ENCODE measurements around the gene BCL3. TPM values are rescaled to one million over a fixed set of nuclear protein-coding genes. Genes with fewer than 3 reads are reported as not detected.
A peak's percentile ranks its signal among the peaks of the same experiment; 100 is the strongest.

Gene BCL3
- total and polyA plus RNA-seq, 2 of the 13 experiments (the other 11 are each of a cell fraction or from before 2014, with no cell fraction given): 2.3 to 4.0 TPM

DNA sequence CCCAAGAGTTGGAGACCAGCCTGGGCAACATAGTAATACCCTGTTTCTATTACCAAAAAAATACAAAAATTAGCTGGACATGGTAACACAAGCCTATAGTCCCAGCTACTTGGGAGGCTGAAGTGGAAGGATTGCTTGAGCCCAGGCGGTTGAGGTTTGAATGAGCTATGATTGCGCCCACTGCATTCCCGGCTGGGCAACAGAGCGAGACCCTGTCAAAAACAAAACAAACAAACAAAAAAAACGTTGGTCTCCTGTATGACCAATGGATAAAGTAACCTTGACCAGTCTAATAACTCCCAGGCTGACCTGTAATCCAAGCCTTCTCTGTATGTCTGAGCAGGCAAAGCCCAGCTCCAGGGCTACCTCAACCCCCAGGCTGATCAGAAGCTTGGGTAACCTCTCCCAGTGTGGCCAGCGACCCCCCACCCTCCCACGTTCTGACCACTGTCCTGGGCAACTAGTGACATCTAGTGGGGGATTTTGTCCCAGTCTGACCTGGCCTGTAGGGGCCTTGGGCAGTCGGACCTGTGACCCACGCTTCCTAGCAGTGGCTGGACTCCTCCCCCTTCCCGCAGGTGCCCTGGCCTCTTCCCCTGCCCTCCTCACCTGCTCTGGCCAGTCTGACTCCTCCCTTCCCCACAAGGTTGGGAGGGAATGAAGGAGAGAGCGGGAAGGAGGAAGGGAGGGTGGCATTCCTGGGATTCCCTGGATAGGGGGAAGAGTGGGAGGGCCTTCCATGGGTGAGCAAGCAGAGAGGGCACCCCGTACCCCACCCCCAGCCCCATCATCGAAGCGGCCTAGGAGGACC, 59.3 kb downstream of the BCL3 start:
- peak overlapping the region; percentile 87 for H3K27ac ChIP-seq (ENCODE audit: extremely low read length, insufficient read depth, low read length)
- DNase-seq (ENCODE audit: low spot score): peak; percentile 77
- no peak for TF ChIP-seq POLR2AphosphoS2 (IDR thresholded peaks at IDR 0.05; ENCODE audit: low read depth, low read length)
- TF ChIP-seq ZIK1 (CRISPR knock-in tag; IDR thresholded peaks at IDR 0.05; ENCODE audit: borderline replicate concordance, low read depth): no peak
- no peak for TF ChIP-seq SRSF4 (IDR thresholded peaks at IDR 0.05; ENCODE audit: low read depth, low read length, poor library complexity, severe bottlenecking)
- TF ChIP-seq, protein P1, sequence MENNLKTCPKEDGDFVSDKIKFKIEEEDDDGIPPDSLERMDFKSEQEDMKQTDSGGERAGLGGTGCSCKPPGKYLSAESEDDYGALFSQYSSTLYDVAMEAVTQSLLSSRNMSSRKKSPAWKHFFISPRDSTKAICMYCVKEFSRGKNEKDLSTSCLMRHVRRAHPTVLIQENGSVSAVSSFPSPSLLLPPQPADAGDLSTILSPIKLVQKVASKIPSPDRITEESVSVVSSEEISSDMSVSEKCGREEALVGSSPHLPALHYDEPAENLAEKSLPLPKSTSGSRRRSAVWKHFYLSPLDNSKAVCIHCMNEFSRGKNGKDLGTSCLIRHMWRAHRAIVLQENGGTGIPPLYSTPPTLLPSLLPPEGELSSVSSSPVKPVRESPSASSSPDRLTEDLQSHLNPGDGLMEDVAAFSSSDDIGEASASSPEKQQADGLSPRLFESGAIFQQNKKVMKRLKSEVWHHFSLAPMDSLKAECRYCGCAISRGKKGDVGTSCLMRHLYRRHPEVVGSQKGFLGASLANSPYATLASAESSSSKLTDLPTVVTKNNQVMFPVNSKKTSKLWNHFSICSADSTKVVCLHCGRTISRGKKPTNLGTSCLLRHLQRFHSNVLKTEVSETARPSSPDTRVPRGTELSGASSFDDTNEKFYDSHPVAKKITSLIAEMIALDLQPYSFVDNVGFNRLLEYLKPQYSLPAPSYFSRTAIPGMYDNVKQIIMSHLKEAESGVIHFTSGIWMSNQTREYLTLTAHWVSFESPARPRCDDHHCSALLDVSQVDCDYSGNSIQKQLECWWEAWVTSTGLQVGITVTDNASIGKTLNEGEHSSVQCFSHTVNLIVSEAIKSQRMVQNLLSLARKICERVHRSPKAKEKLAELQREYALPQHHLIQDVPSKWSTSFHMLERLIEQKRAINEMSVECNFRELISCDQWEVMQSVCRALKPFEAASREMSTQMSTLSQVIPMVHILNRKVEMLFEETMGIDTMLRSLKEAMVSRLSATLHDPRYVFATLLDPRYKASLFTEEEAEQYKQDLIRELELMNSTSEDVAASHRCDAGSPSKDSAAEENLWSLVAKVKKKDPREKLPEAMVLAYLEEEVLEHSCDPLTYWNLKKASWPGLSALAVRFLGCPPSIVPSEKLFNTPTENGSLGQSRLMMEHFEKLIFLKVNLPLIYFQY (CRISPR knock-in tag; IDR thresholded peaks at IDR 0.05; ENCODE audit: borderline replicate concordance): peak; percentile 30; the same call in 1 of the 2 replicates
- TF ChIP-seq CHCHD3 (CRISPR knock-in tag; IDR thresholded peaks at IDR 0.05): no peak
- TF ChIP-seq ZFP82 (CRISPR knock-in tag; IDR thresholded peaks at IDR 0.05; ENCODE audit: borderline replicate concordance): no peak
- peak; percentile 54 for TF ChIP-seq IRF2 (CRISPR knock-in tag; IDR thresholded peaks at IDR 0.05)
- TF ChIP-seq RFX1 (IDR thresholded peaks at IDR 0.05): no peak
- no peak for TF ChIP-seq U2AF1 (optimal IDR thresholded peaks at IDR 0.05; ENCODE audit: low read depth, low read length)
- no peak for TF ChIP-seq ZNF577 (CRISPR knock-in tag; IDR thresholded peaks at IDR 0.05; ENCODE audit: borderline replicate concordance, low read depth)
- TF ChIP-seq, protein P2, sequence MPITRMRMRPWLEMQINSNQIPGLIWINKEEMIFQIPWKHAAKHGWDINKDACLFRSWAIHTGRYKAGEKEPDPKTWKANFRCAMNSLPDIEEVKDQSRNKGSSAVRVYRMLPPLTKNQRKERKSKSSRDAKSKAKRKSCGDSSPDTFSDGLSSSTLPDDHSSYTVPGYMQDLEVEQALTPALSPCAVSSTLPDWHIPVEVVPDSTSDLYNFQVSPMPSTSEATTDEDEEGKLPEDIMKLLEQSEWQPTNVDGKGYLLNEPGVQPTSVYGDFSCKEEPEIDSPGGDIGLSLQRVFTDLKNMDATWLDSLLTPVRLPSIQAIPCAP (CRISPR knock-in tag; IDR thresholded peaks at IDR 0.05; ENCODE audit: low read depth): no peak
- TF ChIP-seq SALL2 (CRISPR knock-in tag; IDR thresholded peaks at IDR 0.05): no peak
- no peak for TF ChIP-seq ZNF496 (CRISPR knock-in tag; IDR thresholded peaks at IDR 0.05; ENCODE audit: insufficient replicate concordance)
- TF ChIP-seq IKZF1 (IDR thresholded peaks at IDR 0.05): no peak
- TF ChIP-seq, protein P3, sequence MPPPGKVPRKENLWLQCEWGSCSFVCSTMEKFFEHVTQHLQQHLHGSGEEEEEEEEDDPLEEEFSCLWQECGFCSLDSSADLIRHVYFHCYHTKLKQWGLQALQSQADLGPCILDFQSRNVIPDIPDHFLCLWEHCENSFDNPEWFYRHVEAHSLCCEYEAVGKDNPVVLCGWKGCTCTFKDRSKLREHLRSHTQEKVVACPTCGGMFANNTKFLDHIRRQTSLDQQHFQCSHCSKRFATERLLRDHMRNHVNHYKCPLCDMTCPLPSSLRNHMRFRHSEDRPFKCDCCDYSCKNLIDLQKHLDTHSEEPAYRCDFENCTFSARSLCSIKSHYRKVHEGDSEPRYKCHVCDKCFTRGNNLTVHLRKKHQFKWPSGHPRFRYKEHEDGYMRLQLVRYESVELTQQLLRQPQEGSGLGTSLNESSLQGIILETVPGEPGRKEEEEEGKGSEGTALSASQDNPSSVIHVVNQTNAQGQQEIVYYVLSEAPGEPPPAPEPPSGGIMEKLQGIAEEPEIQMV (CRISPR knock-in tag; IDR thresholded peaks at IDR 0.05; ENCODE audit: low read depth): no peak
- no peak for TF ChIP-seq CCDC6 (CRISPR knock-in tag; IDR thresholded peaks at IDR 0.05)
- no peak; the same call in 1 of the 2 replicates for TF ChIP-seq KAT7 (CRISPR knock-in tag; IDR thresholded peaks at IDR 0.05; ENCODE audit: borderline replicate concordance)
- peak; percentile 75 for TF ChIP-seq RXRB (CRISPR knock-in tag; IDR thresholded peaks at IDR 0.05; ENCODE audit: borderline replicate concordance)

More for the DNA sequence above, 59.3 kb downstream of the BCL3 start:
- peak; percentile 76 for ATAC-seq
- Histone ChIP-seq H3K4me3 (replicated peaks in 1 of 3; ENCODE audit: insufficient read depth in 1 of 3, low read depth in 2 of 3, low read length in 3 of 3) (peak overlapping the region; percentile 65 to 99 (median 94)), H2AFZ (ENCODE audit: low read length) (no peak overlapping the region), H3K36me3 (replicated peaks in 1 of 2; ENCODE audit: control insufficient read depth in 1 of 2, insufficient read depth in 2 of 2, low read length in 2 of 2) (peaks cover 2 to 6% of the 10 kb centered on the region in 2 experiments; a peak in 2 of 5 replicates), H3K4me1 (ENCODE audit: insufficient read depth, low read length) (peaks cover 56% of the 10 kb centered on the region), H3K27me3 (ENCODE audit: control insufficient read depth in 1 of 2, insufficient read depth in 2 of 2, low read length in 2 of 2) (no peaks in the 10 kb centered on the region; a peak in 1 of 5 replicates), H3K4me2 (ENCODE audit: low read depth, low read length) (peak overlapping the region; percentile 96), H3K79me2 (ENCODE audit: insufficient read depth, low read length) (peaks cover 21% of the 10 kb centered on the region), H3K9ac (ENCODE audit: insufficient read depth, low read depth, low read length) (peak overlapping the region; percentile 71), H3K9me3 (ENCODE audit: low read length) (no peaks in the 10 kb centered on the region), H4K20me1 (ENCODE audit: insufficient read depth, low read length) (0 out of 2 replicates have a peak, but pooled peaks cover 6% of the 10 kb centered on the region)
- ChIA-PET CTCF (ENCODE audit: low intra/inter-chr PET ratio, low total read pairs) (interaction anchor here (1.1 to 2.7 kb wide), 3 partner anchors 23 to 38 kb away, joined by 3 to 28 read pairs (median 4); partner anchors contain the start of gene NECTIN2), POLR2A (interaction anchor here (0.5 to 4.0 kb wide), 18 partner anchors 11 to 116 kb away, joined by 3 to 76 read pairs (median 4); partner anchors contain the start of genes APOE, NECTIN2 and TOMM40)
- BruUV-seq (replicated peaks): no TSS peak
- peak; percentile 63 for FAIRE-seq
- in situ Hi-C loops (cut with HindIII; ENCODE audit: extremely low pct_ligation_motif_present, low pct_unique_long_range_greater_than_20kb) (no loop called here), intact Hi-C loops (cut with micrococcal nuclease; ENCODE audit: unreplicated experiment) (loop anchor here (1.0 to 5.0 kb wide), 3 partner anchors 23 to 37 kb away; no protein-coding TSS in a partner anchor)
- 1% methylated on average over 12 of the region's 14 CpGs for WGBS (ENCODE audit: low lambda C conversion rate)
